HG02840 (cell line): ENCODE results near the gene NUBPL.
"Not testable (repeated sequence)": the region's sequence is repeated elsewhere in the genome, so short reads cannot be mapped to it uniquely, and the experiment has no call there.

Experiments used
- ATAC-seq: cut with Tn5 transposase; IDR thresholded peaks from one replicate; pipeline ENCODE4 v1.9.1; 2021; ENCODE audit warnings: mild to moderate bottlenecking, moderate library complexity, moderate number of reproducible peaks; ENCODE audit not compliant: unreplicated experiment, low FRiP score

The NUBPL gene

DNA sequence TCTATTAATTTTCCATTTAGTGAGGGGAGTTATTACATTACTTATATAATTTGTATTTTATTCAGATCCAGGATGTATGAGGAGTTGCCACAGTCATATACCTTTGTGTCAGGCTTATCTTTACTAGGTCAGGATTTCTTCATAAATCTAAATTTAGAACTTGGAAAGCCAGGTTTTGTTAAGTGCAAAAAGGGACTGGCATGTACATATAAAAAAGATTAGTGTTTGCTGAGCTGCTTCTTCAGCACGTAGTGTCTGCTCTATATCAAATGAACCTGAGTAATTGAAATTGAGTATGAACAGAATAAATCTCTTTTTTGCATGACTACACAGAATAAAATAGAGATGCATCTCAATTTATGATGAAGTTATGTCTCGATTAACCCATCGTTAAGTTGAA is 157.4 kb downstream of the NUBPL start:
- ATAC-seq: no peak

DNA sequence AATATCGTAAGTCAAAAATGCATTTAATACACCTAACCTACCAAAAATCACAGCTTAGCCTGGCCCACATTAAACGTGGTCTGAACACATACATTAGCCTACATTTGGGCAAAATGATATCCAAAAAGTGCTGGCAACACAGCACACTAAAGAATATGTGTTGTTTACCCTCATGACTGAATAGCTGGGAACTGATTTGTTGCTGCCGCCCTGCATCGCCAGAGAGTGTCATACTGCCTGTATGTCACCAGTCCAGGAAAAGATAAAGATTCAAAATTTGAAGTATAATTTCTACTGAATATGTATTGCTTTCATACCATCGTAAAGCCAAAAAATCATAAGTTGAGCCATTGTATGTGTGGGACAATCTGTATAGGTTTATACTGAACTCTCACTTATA is 157.8 kb downstream of the NUBPL start:
- no peak for ATAC-seq

DNA sequence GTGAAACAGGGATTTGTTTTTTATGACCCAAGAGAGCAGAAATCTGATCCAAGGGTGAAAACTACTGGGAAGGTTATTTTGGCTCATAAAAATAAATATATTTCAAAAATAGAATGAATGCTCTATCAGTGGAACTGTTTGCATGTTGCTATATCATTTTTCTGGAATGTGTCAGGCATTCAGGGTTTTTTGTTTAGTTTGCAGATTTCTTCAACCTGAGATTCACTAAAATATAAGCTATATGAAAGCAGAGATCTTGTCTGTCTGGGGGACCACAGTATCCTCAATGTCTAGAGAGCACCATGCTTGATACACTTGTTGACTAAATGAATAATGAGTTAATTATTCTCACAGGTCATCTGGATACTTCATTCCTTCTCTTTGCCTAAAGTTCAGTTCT is 165.1 kb downstream of the NUBPL start:
- no peak for ATAC-seq

DNA sequence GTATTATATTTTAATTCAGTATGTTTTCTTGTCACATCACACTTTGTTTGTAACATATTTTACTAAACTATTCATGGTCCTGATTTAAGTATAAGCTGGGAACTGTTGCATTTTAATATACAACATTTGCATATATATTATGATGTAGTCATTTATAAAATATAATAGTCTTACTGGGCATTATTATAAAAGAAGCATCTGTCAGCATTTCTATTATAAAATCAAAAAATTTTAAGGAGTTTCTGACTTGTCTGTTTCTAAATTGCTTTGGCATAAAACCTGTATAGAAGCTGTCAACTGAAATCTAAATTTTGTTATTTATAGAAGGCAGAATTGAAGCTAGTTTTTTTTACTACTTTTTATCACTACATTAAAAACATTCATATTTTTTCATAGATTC is 166.6 kb downstream of the NUBPL start:
- no peak for ATAC-seq

DNA sequence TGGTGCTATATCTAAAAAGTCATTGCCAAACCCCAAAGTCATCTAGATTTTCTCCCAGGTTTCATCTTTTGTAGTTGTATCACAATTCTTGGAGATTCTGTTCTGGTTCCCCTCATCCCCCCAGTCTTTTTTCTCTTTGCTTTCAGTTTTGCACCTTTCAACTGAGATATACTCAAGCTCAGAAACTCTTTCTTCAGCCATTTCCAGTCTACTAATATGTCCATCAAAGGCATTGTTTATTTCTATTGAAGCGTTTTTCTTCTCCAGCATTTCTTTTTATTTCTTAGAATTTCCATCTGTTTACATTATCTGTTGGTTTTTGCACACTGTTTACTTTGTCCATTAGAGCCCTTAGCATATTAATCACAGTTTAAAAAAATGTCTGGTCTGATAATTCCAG is 179.5 kb downstream of the NUBPL start:
- ATAC-seq: no peak

DNA sequence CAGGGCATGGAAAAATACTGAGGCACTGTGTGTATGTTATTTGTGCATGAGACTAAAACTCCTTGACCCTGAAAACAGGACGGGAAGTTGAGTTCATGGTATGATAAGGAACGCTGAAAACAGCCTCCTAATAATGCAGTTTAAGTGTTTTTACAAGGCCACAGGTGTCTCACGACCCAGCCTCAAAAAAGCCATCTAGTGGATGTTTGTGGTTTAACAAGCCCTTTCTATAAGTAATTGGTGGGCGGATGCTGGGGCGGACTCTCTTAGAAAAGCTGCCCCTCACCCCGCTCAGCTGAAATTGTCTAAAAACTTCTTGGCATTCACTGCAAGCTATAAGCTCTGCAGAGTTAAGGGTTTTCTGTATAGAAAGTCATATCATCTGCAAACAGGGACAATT is 184.5 kb downstream of the NUBPL start:
- ATAC-seq: no peak

DNA sequence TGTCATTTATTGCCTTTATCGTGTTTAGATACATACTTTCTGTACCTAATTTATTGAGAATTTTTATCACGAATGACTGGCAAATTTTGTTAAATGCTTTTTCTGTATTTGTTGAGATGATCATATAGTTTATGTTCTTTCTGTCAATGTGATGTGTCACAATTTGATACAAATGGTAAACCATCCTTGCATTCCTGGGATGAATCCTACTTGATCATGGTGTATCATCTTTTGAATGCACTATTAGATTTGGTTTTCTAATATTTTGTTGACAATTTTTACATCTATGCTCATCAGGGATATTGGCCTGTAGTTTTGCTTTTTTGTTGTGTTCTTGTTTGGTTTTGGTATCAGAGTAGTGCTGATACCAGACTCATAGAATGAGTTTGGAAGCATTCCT is 185.1 kb downstream of the NUBPL start:
- no peak for ATAC-seq

DNA sequence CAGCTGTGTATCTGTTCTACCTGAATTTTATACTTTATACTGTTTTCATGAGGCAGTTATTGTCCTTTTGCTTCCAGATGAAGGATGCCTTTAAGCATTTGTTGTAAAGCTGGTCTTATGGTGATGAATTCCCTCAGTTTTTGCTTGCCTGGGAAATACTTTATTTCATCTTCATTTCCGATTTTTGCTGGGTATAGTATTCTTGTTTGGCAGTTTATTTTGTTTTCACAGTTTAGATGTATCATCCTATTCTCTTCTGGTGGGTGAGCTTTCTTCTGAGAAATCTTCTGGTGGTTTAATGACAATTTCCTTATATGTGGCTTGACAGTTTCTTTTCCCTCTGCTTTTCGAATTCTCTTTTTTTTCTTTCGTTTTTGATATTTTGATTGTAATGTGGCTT is 188.1 kb downstream of the NUBPL start:
- ATAC-seq: no peak

DNA sequence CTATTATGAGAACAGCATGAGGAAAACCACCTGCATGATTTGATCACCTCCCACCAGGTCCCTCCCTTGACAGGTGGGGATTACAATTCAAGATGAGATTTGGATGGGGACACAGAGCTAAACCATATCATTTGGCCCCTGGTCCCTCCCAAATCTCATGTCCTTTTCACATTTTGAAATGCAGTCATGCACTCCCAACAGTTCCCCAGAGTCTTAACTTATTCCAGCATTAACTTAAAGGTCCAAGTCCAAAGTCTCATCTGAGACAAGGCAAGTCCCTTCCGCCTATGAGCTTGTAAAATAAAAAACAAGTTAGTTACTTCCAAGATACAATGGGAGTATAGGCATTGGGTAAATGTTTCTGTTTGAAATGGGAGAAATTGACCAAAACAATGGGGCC is 189.8 kb downstream of the NUBPL start:
- ATAC-seq: not testable (repeated sequence)

DNA sequence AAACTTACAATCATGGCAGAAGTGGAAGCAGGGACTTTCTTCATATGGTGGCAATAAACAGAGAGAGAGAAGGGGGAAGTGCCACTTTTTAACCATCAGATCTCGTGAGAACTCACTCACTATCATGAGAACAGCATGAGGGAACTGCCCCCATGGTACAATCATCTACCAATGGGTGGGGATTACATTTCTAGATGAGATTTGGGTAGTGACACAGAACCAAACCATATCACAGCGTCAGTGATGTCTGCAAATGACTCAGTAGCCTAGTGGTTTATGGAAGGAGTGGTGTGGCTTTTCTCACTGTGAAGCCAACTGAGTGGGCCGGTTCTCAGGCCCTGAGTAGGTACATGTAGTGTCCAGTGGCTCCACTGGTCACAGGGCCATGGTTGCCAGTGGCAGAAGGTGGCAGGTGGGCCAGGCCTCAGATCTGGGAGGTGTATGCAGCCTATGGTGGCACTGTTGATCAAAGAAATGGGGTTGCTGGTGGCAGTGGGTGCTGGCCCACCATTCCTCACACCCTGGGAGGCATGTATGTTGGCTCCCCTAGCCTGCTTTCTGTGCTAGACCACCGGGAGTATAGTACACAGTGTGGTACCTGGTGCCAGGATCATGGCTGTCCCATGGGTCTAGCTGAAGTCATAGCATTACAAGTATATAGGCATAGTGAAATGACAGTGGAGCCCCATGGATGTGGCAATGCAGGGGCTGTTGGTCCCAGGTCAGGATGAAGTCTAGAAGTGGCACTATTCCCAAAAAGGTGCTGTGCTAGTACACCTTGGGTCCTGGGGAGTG is 191.9 kb downstream of the NUBPL start:
- ATAC-seq: no peak

DNA sequence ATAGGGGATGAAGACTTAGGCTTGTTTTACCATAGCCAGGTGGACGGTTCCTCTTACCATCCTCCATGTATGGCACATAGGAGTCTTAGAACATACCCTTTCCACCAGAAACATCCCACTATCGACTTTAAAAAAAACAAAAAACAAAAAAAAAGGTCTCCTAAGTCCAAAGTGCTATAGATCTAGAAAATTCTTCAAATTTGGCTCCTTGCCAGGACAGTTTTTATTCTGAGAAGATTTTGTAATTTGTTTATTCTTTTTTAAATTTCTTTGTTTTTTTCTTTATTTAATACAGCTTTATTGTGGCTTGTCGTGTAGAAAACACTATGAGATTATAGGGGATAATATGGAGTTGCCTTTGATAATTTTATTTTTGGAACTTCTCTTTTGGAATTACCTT is 197.7 kb downstream of the NUBPL start:
- no peak for ATAC-seq

DNA sequence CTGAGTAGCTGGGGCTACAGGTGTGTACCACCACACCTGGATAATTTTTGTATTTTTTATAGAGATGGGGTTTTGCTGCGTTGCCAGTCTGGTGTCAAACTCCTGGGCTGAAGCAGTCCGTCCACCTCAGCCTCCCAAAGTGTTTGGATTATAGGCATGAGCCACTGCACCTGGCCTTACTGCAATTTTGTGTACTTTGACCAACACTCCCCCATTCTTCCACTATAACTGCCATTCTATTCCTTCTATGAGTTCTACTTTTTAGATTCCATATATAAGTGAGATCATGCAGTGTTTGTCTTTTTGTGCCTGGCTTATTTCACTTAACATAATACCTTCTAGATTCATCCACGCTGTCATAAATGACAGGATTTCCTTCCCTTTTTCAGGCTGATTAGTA is 199.1 kb downstream of the NUBPL start:
- no peak for ATAC-seq

DNA sequence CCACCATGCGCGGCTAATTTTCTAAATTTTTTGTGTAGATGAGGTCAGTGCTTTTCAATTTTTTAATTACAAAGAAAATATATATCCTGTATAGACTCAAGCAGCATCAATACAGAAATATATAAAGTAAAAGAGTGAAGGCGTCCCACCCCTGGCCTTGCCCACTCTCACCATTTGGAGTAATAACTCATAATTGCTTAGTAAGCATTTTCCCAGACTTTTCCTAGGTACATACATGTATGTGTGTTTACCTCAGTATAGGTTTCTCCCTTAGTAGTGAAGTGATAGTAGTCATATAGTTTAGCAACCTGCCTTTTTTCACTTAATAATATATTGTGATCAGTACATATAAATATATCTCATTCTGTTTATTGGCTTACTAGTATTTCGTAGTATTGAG is 200.1 kb downstream of the NUBPL start:
- no peak for ATAC-seq

DNA sequence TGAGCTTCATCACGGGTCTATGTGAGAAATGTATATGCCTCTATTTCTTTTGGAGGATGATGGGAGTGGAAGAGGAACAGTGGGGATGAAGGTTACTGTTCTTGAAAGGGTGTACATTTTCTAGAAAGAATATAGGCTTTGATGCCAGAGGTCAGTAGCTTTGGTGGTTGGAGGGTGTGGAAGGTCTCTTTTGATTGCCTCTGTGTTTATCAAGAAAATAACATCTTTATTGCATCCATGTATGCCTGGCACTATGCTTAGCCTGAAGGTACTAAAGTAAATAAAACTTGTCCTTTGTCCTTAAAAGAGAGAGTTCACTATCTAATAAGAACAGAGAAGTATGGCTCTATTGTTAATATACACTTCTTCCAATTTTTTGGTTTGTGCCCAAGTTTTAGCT is 201.8 kb downstream of the NUBPL start:
- no peak for ATAC-seq

DNA sequence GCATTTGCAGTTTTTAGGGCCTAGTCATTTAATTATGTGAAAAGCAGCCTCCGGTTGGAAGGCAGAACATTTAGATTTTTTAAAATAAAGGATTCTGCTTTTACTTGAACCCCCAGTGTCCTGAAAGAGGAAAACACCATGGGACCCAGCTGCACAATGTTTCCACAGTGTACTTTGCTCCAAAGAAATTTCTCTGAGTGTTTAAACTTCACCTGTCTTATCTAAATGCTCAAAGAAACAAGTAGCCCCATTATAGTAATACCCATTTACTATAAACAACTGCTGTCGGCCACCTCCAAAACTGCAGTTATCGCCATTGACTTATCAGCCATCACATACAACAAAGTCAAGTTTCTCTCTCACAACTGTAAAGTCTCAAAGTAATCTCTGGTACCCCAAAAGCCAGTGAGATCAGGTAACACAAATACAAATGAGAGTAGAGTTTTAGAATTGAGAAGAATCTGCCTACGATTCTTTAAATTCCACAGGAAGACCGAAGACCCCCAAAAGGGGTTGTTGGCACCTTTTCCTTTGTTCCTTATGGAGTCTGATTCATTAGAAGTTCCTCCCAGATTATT is 205.2 kb downstream of the NUBPL start:
- ATAC-seq: no peak

DNA sequence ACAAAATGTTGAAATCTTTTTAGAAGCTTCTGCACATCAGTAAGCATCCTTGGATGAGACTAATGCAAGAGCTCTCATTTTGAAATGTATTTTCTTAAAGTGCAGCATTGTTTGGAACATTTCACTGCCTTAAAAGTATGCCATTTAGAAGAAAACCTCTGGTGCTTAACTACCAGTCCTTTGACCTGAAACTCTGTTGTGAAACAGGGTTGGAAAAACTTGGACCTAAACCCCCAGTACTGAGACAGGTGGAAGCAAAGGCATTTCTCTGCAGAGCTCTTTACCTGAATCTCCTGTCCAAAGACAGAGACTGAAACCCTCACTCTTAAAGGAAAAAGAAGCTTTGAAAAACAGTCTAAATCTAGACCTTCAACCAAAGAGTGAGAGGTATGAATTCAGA is 207.2 kb downstream of the NUBPL start:
- no peak for ATAC-seq

DNA sequence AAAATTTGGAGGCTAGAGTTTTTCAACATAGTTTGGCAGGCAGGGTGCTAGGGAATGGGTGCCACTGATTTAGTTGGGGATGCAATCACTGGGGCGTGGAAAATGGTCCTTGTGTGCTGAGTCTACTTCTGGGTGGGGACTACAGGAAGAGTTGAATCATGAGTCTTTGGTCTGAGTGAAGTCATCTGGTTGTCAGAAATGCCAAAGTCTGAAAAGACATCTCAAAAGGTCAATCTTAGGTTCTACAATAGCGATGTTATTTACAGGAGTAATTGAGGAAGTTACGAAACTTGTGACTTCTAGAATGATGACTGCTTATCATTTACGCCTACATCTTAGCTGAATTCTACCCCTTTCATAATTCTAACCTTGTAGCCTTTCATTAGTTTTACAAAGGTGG is 209.1 kb downstream of the NUBPL start:
- ATAC-seq: no peak

DNA sequence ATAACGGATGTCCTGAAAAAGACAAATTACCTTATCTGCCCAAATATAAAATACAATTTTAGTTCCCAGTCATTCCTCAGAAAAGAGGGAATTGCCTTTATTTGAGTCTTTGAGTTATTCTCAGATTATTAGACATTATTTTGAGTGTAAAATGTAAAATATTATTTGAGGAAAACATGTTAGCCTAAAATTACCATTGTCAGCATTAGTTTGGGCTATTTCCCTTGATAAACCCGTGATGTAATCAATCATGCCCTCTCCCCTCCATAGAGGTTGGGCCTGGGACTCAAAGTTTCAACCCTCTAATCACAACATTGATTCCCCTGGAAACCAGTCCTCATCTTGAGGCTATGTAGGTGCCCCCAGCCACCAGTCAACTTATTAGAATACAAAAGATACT is 213.4 kb downstream of the NUBPL start:
- no peak for ATAC-seq

DNA sequence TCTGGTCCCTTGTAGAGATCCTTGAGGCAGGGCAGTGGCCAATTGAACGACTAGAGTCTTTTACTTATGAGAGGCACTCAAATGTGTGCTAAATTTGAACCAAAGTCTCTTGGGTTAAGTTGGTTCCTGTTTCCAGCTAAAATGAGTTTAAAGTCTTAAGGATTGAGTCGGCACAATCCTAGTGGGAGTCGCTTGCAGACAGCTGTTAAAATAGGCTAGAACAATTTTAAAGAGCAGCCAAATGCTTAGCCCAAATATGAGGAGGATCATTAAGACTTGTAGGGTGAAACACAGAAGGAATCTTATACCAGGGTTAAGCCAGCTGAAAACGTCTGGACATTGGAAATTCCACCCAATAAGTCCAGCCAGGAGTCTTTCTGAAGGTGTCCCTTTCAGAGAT is 216.1 kb downstream of the NUBPL start:
- ATAC-seq: no peak

DNA sequence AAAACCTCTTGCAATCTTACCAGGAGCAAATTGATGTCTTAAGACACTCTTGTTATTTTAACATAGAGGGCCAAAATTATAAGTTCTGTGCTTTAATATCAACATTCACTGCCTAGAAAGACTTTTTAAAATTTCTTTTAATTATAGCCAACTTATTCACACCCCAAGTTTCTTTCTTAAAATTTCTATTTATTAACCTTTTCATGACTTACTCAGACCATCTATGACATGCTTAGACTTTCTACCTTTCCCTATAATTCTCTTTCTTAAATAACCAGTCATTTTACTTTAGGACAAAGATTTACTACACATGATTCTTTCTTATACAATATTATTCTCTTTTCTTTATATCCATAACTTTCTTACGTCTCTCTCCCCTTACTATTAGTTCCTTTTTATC is 220.4 kb downstream of the NUBPL start:
- ATAC-seq: no peak

DNA sequence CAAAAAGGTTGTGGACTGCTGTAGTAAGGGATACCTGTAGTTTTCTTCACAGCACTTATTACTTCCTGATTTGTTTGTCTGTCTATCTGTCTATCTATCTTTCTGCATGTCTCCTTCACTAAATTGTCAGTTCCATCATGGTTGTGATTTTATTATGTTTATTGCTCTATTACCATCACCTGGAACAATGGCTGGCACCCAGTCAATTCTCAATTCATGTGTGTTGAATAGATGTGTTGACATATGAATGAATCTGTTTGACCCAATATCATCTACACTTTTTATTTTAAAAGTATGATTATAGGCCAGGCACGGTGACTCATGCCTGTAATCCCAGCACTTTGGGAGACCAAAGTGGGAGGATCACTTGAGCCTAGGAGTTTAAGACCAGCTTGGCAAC is 224.4 kb downstream of the NUBPL start:
- no peak for ATAC-seq

DNA sequence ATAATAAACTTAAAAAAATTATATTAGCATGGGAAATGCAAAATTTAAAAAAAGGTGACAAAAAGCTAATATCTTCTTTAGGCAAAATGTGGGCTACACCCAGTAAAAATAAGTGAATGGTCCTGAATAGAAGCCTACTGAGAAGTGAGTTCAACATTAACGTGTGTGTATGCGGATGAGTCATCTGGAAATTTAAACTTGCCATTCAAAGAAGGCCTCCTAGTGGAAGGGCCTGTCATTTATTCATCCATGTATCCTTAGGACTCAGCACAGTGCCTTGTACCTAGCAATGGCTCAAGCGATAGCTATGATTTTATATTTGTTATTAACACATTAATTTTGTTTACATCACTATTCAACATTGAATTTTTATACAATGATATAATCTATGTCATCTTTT is 226.2 kb downstream of the NUBPL start:
- ATAC-seq: no peak

DNA sequence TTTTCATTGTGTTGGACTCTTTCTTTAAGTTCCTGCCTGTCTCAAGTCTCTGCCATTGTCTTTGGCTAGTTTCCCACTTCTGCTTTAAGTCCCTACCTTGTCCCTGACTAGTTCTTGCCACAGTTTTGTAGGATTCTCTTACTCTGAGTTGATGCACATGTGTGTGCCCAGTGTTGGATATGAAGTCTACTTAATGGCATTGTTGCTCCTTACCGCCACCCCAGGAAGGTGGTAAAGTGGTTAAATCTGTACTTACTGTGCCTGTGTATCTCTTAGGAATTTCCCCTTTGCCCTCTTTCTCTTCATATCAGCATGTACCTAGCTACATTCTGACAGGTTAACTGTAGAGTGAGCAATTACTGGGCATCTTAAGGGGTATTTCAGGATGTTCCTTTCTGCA is 227.1 kb downstream of the NUBPL start:
- no peak for ATAC-seq
